Measurements from ENCODE around the gene ADCY1.

The ADCY1 gene

DNA sequence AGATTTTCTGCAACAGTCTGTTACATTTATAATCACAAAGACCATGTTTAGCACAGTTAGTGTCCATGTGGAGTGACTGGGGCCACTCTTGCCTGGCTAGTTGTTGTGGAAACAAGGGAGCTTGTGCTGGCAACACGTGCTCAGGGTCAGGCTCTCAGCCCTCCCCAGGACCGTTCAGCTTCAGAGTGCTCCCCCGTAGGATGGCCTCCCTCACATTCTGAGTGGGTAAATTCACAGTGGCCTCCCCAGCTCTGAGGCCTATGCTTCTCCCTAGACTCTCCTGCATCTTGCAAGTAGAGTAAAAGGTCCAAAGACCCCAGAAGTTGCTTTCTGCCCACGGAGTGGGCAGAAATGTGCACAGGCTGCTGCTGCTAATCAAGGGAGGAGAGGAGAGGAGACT, 122.3 kb downstream of the ADCY1 start:
- H3K27ac ChIP-seq: no peak overlapping the region
- TF ChIP-seq, protein P1, sequence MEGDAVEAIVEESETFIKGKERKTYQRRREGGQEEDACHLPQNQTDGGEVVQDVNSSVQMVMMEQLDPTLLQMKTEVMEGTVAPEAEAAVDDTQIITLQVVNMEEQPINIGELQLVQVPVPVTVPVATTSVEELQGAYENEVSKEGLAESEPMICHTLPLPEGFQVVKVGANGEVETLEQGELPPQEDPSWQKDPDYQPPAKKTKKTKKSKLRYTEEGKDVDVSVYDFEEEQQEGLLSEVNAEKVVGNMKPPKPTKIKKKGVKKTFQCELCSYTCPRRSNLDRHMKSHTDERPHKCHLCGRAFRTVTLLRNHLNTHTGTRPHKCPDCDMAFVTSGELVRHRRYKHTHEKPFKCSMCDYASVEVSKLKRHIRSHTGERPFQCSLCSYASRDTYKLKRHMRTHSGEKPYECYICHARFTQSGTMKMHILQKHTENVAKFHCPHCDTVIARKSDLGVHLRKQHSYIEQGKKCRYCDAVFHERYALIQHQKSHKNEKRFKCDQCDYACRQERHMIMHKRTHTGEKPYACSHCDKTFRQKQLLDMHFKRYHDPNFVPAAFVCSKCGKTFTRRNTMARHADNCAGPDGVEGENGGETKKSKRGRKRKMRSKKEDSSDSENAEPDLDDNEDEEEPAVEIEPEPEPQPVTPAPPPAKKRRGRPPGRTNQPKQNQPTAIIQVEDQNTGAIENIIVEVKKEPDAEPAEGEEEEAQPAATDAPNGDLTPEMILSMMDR (conservative IDR thresholded peaks at IDR 0.05): no peak

DNA sequence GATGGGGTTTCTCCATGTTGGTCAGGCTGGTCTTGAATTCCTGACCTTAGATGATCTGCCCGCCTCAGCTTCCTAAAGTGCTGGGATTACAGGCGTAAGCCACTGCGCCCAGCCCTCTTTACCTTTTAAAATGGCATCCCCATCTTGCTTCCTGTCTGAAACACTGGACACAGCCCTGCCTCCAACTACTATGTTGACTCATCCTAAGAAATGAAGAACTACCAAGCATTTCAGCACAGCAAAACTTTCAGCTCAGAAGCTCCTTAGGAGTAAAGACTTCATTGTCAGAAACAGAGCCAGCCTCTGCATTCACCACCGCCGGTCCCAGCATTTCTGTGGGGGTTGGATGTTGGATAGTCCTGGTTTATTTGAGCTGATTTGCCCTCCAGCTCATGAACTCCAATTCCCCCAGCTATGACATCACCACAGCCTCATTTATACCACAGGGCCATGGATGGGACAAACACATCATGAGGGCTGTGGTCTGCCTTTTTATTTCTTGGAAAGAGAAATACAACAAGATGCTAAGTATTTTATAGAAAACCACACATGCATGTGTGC, 123.5 kb downstream of the ADCY1 start:
- H3K27ac ChIP-seq: no peak overlapping the region
- TF ChIP-seq, protein P1 (conservative IDR thresholded peaks at IDR 0.05): no peak

DNA sequence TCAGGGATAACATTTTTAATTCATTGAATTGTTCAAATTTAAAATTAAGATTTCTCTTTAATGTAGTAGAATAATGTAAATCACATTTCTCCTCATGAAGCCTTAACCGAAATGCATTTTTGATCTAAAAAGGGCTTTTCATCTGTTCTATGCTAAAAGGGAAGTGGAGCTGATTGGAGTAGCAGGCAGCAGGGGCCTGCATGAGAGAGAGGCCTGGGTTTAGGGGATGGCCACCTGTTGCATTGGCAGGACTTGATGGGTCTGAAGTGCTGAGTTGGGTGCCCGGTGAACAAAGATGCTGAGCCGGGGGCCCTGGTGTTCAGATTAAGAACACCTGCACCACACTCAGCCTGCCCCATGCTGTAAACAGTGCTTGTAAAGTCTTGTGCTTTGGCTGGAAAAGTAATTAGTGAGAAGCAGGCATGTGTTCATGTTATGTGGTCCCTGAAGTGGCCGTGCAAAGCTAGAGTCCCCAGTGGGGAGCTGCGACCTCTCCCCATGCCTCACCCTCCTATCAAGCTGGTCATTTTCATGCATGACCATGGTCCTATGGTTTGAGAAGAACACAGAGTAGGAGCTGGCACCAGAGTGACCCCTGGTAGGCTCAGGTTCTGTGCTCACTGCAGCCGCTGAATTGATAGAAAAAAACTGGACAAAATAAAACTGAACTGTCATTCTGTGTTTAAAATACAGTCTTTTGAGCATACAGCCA, 124.3 kb downstream of the ADCY1 start:
- TF ChIP-seq, protein P1 (conservative IDR thresholded peaks at IDR 0.05): no peak
- no peak overlapping the region for H3K27ac ChIP-seq

DNA sequence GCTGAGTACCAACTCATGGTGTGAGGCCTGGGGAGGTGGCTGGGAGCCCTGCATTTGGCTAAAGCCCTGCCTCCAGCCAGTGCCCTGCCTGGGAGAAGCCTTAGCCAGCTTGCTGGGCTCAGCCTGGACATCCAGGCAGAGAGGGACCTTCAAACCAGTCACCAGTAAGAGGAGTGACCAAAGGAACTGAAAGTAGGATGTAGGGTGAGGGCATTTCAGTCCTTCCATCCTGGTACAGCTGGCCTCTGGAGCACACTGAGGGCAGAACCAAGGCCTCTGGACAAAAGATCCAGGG, 124.8 kb downstream of the ADCY1 start:
- TF ChIP-seq, protein P1 (conservative IDR thresholded peaks at IDR 0.05): no peak
- no peak overlapping the region for H3K27ac ChIP-seq

DNA sequence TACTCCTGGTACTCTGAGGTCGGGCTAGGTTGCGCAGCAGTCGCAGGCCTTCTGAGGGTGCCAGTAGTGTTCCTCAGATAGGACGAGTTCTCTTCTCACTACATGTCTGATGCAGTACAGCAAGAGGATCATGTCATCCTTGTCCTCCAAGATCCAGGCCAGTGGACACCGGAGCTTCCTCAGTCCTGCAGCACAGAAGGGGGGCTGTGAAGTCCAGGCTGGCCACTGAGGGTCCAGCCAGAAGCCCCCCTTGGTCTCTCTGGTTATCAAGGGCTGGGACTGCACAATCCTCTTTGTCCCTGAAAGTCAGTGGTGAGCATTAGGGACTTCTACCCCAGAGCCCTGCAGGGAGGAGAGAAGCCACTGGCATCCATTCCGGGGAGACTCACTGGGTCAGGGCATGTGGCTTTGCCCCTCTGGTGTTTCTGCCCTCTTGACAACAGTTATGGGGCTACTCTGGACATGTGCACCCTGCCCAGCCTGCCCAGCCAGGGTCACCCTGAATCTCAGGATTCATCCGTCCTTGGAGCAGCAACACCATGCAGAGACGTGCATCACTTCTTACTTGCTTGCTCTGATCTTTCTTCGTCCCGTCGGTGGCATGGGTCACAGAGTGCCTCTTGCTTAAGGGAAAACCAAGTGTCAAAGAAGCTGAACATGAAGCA, 125.7 kb downstream of the ADCY1 start:
- TF ChIP-seq, protein P1 (conservative IDR thresholded peaks at IDR 0.05): no peak

DNA sequence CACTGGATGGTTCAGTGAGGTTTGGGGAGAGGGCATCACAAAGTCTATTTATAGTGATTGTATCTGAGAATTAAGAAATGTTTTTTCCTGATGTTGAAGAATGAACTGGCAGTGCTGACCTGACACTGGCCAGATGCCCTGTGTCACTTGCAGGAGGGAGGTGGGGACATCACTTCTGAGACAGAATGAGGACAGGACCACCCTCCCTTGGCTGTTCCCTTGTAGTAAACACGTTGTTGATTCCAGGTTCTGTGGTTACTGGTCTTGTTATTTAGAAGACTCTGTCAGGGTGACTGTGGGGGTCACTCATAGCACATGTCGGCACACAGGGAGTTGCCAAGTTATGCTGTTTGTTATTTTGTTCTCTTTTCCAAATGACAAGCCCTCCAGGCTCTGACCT, 126.4 kb downstream of the ADCY1 start:
- H3K27ac ChIP-seq: no peak overlapping the region
- TF ChIP-seq, protein P1 (conservative IDR thresholded peaks at IDR 0.05): no peak

More for the DNA sequence above, 125.7 kb downstream of the ADCY1 start:
- no peak overlapping the region; the same call in 1 of the 2 replicates for H3K27ac ChIP-seq

DNA sequence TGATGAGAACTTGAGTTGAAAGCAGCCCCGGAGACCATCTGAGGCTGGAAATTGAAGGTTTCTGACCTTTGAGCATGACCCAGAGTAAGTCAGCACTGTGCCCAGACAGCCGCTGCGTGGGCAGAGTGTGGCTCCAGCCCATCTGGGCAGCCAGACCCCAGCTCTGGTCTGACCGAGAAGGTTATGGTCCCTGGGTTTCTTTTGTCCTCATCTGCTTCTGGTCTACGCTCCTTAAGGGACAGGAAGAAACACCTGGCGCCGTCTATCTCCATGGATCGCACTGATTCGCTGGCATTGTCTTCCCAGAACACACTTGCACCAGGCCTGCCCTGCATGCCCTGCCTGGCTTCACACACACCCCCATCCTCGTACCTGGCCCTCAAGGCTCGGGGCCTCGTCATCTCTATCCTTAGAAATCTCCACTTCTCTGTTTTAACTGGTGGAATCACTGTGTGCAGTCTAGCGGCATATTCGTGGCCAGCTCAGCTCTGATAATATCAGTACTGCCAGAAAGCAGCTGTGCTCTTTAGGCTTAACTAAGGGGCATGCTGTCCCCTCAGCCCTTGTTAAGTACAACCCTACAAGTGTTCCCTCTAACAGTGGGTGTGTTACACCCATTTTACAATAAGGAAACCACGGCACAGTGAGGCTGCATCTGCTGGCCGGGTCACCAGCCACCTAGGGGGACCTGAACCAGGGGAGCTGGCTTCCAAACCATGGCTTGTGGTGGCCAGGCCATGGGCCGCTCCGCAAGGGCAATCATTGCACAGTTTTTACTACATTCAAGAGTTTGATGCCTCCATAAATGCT, 127.7 kb downstream of the ADCY1 start:
- no peak overlapping the region for H3K27ac ChIP-seq
- TF ChIP-seq, protein P1 (conservative IDR thresholded peaks at IDR 0.05): no peak

Data from VCaP (cell line).